NCI-H226 (cell line): ENCODE measurements around the gene RPL27A.

Experiments used
- DNase-seq: peaks from one replicate; pipeline ENCODE4 v3.0.0-alpha.2; 2015

The RPL27A gene

DNA sequence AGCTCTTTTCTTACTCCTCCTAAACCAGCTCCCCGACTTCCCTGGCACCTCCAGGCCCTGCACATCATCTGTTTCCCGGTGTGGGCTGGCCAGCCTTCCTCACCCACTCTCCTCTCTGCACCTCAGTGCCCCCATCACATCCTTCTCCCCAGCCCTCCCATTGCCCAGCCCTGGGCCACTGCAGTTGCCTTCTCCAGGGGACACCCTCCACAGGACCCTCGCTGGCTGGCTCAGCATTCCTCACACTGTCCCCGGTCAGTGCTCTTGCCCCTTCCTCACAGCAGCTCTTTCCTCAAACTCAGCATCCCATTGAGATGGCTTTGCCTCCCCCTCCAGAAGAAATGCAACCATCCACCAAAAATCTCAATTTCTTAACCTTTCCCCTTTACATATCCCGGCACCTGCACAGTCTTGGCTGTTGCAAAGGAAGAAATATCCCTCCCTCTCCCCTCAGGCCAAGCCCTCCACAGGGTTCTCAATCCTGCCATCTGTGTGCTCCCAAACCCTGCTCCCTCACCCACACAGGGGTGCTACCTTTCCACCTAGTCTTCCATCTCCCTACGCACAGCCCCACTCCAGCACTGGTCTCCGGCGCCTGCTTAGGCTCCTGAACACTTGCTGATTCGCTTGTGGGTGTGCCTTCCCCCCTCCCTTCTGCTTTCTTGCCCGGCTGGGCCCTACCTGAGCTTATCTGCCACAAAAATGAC lies 19.5 kb downstream of the RPL27A start:
- no peak for DNase-seq

DNA sequence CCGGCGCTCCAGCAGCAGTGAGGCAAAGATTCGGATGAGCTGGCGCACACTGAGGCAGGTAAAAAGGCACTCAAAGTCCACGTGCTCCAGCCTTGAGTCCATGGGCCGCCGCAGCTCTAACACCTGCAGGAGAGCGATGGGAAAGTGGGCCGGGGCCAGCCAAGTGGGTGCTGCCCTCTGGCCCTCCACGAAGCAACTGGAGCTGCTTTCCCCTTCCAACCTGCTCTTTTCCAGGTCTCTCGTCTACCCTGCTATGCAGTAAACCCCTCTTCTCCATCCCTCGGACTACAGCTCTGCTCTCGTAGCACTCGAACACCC lies 20.0 kb downstream of the RPL27A start:
- DNase-seq, result no peak

DNA sequence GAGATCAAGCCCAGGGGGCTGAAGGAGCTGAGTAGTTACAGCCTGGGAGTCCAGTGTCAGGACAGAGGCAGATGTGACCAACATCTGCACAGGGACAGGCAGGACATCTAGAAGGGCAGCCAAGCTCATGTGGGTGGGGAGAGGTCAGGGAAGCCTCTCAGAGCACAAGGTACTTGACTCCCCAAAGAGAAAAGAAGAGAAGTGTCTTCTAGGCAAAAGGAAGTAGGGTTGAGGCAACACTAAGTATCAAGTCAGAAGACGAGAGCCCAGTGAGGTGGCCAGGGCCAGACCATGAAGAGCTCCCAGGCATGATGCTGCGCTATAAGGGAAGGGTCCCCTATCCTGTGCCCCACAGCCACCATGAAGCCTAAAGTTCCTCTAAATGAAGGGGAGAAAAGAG lies 21.5 kb downstream of the RPL27A start:
- no peak for DNase-seq

DNA sequence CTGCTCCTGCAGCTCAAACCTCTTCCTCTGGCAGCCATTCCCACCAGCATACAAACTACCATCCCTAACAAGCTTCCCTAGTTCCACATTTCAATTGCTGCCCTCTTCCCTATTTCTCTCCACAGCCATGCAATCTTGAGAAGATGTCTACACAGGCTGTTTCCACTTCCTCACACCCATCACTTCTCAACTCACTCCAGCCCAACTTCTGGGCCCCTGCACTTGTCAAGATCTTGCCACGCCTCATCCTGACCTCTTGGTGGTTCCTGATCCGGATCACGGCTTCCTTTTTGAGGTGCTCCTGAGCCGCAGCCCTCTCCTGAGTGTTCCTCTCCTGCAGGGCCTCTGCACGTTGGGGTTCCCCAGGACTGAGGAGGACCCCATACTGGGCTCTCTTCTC lies 22.6 kb downstream of the RPL27A start:
- no peak for DNase-seq

DNA sequence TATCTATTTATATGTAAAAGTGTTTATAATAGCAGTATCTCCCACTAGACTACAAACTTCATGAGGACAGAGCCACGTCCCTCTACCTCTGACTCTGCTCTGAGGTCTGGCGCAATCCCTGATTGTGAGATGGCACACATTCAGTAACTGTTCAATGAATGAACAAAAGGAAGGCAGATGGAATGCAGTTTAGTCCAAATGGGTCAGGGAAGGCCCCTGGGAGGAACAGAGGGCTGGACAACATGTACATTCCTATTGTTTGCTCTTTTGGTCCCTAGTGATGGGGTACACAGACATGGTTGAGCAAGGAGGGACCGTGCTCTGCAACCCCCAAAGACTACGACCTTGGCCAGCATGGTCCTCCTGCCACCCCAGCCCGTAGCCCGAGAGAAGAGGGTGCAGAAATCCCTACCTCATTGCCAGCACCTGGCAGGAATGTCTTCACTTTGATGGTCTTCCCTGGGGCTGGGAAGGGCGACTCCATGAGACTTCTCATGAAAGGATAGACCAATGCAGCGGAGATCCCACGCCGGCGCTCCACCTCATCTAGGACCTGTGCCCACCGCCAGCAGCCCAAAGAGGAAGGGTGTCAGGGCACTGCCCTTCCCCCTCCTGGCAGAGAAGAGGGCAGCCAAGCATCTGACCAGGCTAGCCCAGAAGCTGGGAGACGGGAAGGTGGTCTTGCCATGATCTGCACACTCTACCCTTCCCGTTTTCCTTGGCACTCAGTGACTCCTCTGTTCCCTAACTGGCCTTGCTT lies 24.3 kb downstream of the RPL27A start:
- no peak for DNase-seq

DNA sequence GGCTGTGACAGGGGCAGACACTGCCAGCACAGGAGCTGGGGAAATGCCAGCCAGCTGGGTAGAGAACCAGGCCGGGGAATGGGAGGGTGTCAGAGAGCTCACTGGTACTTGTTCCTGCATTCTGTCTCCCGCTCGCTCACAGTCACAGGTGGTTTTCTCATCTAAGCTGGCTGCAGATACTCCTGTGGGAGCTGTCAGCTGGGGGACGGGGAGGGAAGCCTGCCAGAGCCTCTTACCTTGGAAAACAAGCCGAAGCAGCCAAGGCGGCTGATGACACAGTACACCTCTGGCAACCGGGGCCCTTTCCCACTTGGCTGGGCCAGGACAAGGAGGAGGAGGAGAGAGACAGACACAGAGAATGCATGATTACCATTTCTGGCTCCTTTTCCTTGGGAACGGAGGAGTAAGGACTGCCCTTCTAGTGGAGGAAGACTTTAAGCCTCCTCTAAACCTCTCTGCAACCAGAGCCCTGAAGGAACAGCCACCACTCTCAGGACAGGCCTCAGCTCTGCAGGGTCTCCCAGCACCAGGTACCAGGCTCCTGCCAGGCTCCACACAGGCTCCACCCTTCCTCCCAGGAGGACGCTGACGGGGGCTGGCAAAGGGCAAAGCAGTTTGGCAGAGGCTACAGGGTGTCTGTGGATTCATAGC lies 25.1 kb downstream of the RPL27A start:
- no peak for DNase-seq

DNA sequence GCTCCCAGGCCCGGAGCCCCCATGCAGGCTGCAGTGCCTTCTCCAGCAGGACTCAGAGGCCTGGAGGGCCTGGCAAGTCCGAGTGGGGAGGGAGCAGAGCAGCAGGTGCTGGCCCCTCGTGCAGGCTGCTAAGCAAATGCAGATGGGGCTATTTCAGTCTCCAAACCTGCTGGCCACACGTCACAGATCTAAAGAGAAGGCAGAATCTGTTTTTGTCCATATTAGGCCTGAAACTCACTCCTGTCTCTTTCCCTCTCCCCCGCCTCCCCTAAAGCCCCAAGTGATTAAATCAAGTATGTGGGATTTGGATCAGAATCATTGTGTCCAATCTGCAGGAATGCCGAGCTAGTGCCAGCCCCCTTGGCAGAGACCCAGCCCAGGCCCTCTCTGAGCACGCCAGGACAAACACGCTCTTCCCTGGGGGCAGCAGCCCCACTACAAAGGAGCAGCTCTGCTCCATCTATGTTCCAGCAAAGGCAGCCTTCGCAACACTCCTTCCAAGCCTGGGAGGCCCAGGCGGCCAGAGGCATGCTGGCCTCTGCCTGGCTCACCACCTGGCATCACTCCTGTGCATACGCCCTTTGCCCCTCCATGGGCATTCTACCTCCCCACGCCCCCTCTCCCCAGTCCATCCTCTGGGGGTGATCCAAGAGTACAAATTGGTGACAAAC lies 26.5 kb downstream of the RPL27A start:
- no peak for DNase-seq

DNA sequence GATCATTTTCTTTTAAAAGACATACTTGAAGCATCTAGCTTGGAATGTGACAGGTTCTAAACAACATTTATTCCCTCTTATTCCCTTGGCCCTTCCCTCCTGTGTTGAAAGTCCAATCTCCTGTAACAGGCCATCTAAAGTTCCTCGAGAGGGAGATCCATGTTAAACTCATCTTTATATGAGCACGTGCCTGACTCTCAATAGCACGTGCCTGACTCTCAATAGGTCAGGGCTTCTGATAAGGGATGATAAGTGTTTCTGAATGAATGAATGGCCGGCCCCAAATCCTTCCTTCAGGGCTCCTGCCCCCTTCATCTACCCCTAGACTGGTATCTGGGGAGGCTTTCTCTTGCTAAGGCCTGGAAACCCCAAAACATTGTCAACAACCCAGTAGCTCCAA lies 27.2 kb downstream of the RPL27A start:
- DNase-seq, result no peak

DNA sequence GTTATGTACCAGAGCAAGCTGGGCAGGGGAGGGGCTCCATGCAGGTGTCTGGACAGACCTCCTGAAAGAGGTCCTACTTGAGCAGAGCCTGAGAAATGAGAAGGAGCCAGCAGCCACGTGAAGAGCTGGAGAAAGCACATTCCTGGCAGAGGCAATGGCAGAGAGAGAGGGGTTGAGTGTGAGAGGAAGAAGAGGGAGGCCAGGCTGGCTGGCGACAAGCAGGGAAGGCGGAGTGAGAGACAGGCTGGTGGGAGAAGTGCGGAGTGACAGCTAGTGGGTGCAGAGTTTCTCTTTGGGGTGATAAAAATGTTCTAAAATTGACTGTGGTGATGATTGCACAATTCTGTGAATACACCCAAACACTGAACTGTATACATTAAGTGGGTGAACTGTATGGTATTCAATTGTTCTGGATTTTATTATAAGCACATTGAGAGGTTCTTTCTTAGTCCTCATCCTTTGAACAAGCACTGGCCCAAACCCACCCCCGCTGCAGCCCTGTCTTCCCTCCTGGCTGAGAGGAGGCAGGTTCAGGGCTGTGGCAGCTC lies 29.4 kb downstream of the RPL27A start:
- DNase-seq, result no peak

DNA sequence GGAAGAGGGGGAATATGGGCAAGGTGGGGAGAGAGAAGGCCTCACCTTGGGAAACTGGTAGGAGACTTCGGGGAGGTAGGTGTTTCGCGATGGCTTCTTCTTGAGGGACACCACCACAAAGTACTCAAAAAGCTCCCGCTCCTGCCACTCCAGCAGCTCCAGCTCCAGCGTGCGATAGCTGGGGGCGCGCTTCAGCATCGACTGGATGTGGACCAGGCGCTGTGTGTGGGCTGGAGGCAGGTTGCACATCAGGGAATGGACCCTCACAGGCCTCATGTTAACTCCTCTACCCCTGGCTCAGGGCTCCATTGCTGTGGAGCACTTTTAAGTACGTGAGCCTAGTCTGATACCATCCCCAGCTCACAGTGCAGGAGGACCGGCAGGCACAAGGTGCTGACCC lies 29.9 kb downstream of the RPL27A start:
- DNase-seq, result no peak

DNA sequence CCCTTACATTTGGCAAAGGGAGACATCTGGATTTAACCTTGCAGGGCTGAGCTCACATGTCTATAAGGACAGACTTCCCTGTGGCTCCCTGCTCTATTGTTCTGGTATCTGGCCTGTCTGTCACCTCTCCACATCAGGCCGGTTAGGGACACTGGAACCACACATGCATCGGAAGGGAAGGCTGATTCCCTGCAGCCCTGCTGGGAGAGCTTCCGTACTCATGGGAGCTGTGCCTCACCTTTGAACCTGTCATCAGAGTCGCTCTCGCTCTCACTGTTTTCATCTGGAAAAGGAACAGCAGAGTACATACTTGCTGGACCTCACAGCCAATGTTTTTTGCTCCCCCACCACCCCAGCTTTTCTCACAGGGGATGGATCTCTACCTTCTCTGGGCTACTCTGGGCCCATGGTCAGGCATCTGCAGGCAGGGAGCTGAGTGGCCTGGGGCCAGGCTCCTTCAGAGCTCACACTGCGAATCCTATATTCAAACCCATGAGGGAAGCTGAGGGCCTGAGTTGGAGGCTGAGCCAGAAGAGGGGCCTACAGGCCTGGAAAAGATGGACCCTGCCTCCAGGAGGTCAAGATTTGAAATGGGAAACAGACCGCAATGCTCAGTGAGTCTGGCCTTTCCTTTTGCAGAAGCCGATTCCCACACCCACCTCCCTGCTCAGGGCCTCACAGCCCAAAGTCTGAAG lies 31.3 kb downstream of the RPL27A start:
- DNase-seq, result no peak

DNA sequence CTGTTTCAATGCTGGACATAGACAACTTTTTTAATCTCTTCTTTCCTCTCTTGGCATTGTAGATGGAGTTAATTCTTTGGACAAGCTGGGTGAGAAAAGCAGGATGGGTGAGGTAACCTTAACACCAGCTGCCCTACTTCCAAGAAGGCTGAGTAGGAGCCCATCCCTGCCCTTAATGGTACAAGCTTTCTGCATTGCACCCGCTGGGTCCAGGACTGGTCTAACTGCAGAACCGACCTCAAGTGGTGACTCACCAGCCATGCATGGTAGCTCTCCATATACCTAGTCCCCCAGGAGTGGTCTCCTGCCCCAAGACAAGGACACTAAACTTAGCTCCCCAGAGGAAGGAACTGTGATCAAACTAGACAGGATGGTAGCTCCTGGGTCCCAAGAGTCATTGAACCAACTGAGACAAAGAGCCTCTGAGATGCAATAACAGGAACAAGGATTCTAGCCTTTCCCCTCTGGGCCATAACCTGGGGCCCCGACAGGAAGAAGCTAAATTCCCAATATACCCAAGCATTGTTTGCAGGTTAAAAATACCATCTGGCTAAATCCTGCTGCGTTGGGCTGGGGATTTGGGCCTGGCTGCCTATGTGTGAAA lies 32.1 kb downstream of the RPL27A start:
- DNase-seq, result no peak

DNA sequence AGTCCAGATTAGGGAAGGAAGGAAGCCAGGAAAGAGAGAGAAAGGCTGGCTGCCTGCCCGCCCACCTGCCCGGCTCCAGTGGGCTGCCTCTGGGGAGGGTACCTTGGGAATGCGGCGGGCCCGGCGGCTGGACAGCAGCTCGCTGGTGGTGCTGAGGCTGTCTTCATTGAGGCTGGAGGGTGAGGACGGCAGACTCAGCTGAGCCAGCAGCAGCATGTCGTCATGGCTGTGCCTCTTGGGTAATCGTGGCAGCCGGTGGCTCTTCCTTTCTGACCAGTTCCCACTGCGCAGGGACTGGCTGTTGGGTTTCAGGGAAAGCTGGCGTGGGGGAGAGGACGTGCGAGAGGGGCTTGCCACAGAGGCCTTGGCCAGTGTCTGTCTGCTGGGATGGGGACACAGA lies 32.9 kb downstream of the RPL27A start:
- DNase-seq, result no peak

DNA sequence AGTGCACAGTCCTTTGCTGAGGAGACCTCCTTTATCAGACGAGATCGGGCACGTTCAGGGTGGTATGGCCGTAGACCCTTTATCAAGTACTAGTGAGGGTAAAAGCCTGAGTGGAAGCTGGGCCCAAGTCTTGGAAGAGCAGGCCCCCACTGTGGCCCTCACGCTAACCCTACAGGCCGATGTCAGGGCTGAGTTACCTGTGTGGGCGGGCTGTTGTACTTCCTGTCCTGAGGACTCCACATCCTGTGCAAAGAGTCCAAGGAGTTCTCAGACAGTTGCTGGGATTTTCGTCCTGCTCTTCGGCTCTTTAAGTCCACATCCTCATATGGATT lies 34.9 kb downstream of the RPL27A start:
- DNase-seq, result no peak

DNA sequence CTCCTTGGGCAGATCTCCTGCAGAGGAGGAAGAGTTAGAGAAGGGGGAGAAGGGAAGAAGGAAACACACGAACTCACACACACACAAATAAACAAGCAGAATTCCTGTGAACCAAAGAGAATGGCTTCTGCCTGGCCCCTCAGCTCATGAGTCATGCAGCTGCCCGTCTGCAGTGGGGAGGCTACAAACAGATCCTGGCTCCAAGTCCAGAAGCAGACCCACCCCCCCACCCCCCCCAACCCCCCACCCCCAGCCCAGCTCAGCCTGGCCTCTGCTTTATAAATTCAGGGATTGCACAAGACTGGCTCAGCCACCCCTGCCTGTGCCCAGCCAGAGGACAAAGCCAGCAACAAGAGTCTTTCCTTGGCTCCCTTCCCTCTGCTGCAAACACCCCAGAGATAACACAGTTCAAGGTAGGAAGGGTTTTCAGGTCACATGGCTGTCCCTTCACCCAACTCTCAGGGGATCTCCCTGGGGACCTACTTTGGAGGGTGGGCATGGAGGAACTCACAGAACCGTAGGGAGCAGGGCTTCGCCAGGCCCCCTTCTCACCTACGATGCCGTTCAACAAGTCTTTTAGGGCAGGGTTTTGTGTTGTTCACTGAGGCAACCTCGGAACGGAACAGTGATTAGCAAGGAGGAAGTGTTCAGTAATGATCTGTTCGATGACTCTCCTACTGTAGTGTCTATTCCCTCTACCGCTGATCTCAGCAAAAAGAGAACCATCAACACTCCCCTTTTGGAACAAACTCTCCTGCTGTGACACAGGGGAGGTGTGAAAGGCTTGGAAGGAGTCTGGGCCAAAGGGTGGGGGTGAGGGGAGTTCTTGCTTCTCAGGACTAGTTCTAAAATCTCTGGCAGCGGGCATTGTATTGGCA lies 35.5 kb downstream of the RPL27A start:
- DNase-seq, result peak; percentile 63

DNA sequence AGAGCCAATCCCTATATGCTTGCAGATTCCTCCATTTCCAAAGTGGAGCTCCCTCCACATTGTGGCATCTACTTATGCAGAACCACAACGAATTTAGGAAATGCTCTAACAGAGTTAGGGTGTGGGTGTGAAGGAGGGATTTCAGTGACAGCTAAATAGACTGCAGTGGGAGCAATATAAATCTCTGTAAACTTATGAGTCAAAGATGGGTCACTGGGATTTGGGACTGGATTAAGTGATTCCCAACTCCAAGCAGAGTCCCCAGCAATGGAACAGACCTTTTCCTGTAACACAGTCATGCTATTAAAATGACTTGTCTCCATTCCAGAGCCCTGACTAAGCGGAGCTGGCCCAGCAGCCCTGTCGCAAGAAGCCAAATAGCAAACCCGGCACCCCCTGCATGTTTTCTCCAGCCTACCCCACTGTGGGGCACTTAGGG lies 36.6 kb downstream of the RPL27A start:
- DNase-seq, result peak; percentile 59

DNA sequence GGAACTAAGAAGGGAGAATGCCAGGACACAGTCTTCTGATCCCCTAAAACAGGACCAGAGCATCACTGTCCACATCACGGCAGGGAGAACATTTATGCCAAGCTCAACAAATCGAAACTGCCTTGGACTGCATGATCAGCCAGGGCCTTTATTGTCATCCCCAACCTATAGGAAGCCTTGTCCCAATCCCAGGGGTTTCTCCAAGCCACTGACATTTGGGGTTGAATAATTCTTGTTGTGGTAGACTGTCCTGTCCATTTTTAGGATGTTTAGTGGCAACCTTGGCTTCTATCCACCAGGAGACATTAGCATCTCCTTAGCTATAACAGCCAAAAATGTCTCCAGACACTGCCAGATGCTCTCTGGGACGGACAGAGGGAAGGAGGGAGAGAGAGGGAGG lies 37.1 kb downstream of the RPL27A start:
- DNase-seq, result no peak

DNA sequence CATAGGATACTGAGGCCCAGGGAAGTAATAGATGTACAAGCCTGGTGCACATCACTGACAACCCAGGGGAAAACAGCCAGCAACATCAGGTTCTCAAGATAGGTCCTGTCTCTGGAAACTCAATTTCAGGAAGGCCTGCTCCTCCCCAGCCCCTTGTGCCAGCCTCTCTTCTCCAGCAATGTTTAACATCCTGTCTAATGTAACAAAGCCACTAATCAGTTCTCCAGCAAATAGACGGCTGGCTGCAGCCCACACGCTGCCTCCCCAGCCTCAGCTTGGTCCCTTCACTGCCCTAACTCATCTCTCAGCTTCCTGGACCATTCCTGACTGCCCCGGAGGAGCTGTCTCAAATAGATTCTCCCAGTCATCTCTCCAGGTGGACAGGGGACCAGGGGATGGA lies 37.8 kb downstream of the RPL27A start:
- no peak for DNase-seq

DNA sequence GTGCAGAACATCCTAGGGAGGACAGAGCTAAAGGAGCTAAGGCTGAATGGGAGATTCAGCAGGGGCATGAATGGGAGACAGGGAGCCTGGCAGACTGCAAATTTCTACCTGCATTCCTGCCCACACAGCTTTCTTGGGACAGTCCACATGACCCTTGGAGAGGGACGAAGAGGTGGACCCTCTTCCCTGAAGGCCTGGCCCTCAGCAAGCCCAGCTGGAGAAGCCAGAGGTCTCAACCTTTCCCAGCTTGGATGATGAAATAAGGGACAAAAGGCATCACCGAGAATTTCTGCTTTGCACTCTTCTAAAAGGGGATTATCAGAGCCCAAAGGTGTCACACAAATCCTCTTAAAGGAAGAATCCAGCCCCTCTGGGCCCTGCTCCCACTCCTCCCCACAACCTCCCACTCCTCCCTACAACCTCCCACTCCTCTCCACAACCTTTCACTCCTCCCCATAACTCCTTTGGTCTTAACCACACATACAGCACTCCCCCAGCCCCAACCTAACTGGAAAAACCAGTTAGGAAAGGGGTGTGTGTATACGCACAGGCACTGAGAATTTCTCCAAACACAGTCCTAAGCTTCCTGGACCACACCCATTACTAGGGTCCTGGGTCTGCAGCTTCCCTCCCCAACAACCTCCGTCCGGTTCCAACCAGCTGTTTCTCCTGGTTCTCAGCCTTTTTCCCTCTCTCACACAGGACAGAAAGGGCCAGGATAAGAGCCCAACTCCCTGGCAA lies 38.4 kb downstream of the RPL27A start:
- DNase-seq, result no peak

DNA sequence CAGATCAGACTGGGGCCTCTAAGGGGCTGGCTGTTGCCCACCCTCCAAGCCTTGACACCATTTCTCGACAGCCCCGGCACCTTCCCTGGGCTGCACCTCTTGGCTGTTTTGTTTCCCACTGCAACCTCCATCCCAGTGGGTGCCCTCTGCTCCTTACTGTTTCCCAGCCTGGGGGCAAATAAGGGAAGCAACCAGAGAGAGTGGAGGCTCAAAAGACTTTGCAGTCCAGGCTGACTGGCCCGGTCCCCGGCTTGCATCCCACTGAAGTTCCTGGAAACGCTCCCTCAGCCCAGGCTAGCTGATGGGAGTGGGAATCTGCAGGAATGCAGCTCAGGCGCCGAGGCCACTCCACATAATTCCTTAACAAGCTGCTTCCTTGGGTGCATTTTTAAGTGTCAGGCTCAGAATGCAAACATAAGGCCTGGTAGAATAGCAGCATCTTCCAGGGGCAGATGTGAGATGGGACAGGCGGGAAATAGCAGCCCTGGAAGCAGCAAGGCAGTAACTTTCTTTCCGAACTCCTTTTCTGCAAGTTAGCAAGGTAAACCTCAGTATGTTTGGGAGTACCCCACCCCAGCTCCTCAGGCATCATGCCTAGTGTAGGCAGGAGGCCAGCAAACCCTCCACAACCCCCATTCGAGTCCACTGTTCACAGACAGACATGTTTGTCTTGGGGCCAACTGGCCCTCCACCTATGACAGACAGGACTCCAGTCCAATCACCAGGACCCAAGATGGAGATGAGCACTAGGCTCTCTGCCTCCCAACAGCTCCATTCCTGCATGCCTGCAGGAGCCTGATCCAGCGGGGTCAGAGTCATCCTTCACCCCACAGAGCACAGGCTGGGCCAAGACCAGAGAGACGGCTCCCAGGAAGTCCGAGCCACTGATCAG lies 39.3 kb downstream of the RPL27A start:
- DNase-seq, result no peak
